Keratinocyte (primary cell): ENCODE measurements around the gene EMCN.

Experiments
- CTCF ChIP-seq, 3 experiments: IDR thresholded peaks in 1 of 3; conservative IDR thresholded peaks in 1 of 3; optimal IDR thresholded peaks in 1 of 3; 2 replicates in 2 of 3; 3 replicates in 1 of 3; pipeline versions ENCODE3 to v1.5.1; 2011; ENCODE audit warnings: low read length in 3 of 3, mild to moderate bottlenecking in 3 of 3, moderate library complexity in 2 of 3, control low read depth in 1 of 3, inconsistent platforms in 1 of 3; ENCODE audit not compliant: insufficient read depth in 2 of 3; ENCODE audit errors: extremely low read depth in 1 of 3
- EZH2 ChIP-seq: IDR thresholded peaks from one replicate; pipeline ENCODE4 v1.6.1; 2012; ENCODE audit warnings: inconsistent platforms, mild to moderate bottlenecking, low read length, moderate library complexity

GRCh38 chr4:100367451-100367850 lies 150.4 kb downstream of the EMCN start:
- TF ChIP-seq CTCF (optimal IDR thresholded peaks at IDR 0.05 in 1 of 3, IDR thresholded peaks at IDR 0.05 in 1 of 3, conservative IDR thresholded peaks at IDR 0.05 in 1 of 3; ENCODE audit: extremely low read depth in 1 of 3, insufficient read depth in 2 of 3, low read length in 3 of 3) = no peak
- no peak for TF ChIP-seq EZH2
